Stimulated activated CD8-positive, alpha-beta memory T cell treated with anti-CD3 and anti-CD28 coated beads, Interleukin-2, amount 100 ng/mL, for 48 hours (primary cell): ENCODE results near the gene FAM13A.

Experiments used
- DNase-seq, 2 donors: peaks; one replicate each; pipeline ENCODE4 v3.0.0-alpha.2; 2020; ENCODE audit warnings: low read depth in 2 of 2

Gene FAM13A

GRCh38 chr4:88720451-88721428, 336.2 kb downstream of the FAM13A start:
- no peak for DNase-seq

GRCh38 chr4:88719381-88719780, 337.6 kb downstream of the FAM13A start:
- no peak for DNase-seq

- no peak for DNase-seq
Observed at GRCh38 chr4:88718098-88718497, 338.9 kb downstream of the FAM13A start.

- no peak for DNase-seq
Observed at GRCh38 chr4:88713782-88714181, 343.2 kb downstream of the FAM13A start.

- DNase-seq: no peak
Observed at GRCh38 chr4:88709989-88710388, 347.0 kb downstream of the FAM13A start.

- DNase-seq: no peak
Observed at GRCh38 chr4:88706574-88706973, 350.4 kb downstream of the FAM13A start.

GRCh38 chr4:88705805-88706492, 351.0 kb downstream of the FAM13A start:
- DNase-seq: no peak

- DNase-seq: no peak
Observed at GRCh38 chr4:88705223-88705622, 351.8 kb downstream of the FAM13A start.

- no peak for DNase-seq
Observed at GRCh38 chr4:88702782-88703181, 354.2 kb downstream of the FAM13A start.

- DNase-seq: no peak
Observed at GRCh38 chr4:88698519-88698918, 358.5 kb downstream of the FAM13A start.

GRCh38 chr4:88697588-88698329, 359.2 kb downstream of the FAM13A start, which contains the start of gene NAP1L5:
TSS of gene NAP1L5 (minus strand) at chr4:88697829. CDS start at chr4:88697754, 75 bp downstream.
- DNase-seq: peak; percentile 38

GRCh38 chr4:88697141-88697540, 359.8 kb downstream of the FAM13A start:
- DNase-seq: no peak

GRCh38 chr4:88696630-88697029, 360.4 kb downstream of the FAM13A start:
- no peak for DNase-seq

- DNase-seq: no peak
Observed at GRCh38 chr4:88693792-88694191, 363.2 kb downstream of the FAM13A start.

GRCh38 chr4:88690355-88690754, 366.6 kb downstream of the FAM13A start:
- DNase-seq: no peak

- DNase-seq: no peak
Observed at GRCh38 chr4:88681209-88681608, 375.8 kb downstream of the FAM13A start.
